Activated CD4-positive, alpha-beta T cell treated with anti-CD3 and anti-CD28 coated beads for 24 hours (primary cell): Measurements from ENCODE around the gene DPF1.
A peak's percentile ranks its signal among the peaks of the same experiment; 100 is the strongest.
"Not testable (repeated sequence)": the region's sequence is repeated elsewhere in the genome, so short reads cannot be mapped to it uniquely, and the experiment has no call there.

ENCODE experiments used
- DNase-seq, 2 donors: peaks; one replicate each; pipeline ENCODE4 v3.0.0-alpha.2; 2020; ENCODE audit warnings: low read depth in 2 of 2

The DPF1 gene

GRCh38 chr19:38224014-38224862, at the start of gene DPF1:
Gene DPF1, minus strand, starts transcription at chr19:38224222. Its CDS starts 80 bp downstream, at chr19:38224142.
- DNase-seq: peak; percentile 26 to 48

GRCh38 chr19:38273499-38273898, 49.5 kb upstream of the DPF1 start:
- DNase-seq: no peak

DNA sequence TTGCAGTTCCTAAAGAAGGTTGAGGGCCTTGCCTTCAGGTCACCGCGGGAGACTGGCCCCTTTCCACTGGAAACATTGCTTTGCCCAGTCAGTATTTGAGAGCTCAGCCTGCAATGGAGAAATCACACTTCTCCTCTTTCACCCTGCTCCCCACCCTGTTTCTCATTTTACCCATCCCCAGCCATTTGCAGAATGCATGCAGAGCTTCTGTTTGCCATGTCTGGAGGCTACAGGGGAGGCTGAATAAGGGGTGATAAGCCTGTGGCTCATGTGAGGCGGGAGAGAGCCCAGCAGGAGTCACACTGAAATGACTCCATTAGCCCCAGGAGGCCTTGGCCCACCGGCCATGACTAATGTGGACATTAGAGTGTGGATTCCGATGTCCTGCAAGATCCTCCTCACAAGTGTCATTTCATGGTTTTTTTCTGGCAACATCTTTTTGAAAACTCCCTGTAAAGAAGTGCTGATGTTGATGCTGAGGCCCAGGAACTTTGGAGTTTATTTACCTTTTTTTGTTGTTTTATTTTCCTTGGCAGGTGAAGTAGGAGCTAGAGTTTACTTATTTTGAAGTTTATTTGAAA, 46.7 kb upstream of the DPF1 start:
- DNase-seq: no peak

DNA sequence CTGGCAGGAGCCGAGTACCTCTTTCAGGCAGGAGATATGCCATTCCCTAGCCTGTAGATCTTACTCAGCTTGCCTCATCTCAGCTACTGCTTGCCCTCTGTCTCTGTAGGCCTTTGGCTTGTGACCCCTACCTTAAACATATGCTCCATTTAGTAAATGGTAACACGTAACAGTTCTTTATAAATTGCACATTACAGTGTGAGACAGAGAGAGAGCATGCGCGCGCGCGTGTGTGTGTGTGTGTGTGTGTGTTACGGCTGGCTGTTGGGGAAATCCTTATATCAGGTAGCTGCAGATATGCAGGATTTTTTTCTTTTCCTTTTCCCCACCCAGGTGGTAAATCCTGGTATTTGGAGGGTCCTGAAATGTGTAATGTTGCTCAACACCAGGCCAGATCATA, 44.5 kb upstream of the DPF1 start:
- no peak for DNase-seq

GRCh38 chr19:38267761-38268483, 43.9 kb upstream of the DPF1 start:
- no peak for DNase-seq

DNA sequence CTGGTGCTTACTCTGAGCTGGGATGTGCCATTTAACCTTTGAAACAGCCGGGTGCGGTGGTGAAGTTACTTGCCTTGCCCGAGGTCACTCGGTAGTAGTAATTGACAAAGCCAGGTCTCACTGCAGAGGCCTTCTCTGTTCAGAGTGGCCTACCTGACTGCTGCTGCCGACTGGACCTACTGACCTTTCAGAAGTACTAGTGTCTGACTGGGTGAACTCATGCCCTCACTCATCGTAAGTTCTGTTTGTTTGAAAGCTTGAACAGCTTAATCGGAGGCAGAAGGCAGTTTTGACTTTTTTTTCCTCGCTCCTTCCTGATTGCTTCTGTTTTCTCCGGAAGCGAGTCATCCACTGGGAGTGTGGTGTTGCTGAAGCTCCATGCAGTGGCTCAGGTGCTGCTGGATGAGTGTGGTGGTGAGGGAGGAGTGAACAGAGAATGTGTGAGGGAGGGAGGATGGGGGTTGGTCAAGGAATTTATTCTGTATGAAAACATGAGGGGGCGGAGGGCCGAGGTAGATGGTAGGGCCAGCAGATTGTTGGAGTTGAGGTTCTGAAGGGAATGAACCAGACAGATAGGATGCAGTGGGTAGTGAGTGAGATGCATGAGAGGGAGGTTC, 43.1 kb upstream of the DPF1 start:
- DNase-seq: no peak

DNA sequence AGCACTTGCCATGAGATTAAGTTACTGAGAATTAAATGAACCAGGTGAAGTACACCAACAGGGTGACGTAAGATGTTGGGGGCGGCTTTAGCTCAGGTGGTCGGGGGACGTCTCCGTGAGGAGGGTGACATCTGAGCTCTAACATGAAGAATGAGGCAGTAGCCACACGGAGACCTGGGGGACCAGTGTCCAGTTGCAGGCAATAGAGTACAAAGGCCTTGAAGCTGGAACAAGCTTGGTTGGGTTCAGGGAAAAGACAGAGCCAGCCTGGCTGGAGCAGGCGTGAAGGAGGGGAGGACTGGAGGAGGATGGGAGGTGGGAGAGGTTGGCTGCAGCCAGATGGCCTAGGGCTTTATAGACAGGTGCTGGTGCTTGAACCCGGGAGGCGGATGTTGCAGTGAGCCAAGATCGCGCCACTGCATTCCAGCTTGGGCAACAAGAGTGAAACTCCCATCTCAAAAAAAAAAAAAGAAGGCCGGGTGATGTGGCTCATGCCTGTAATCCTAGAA, 42.0 kb upstream of the DPF1 start:
- no peak for DNase-seq

DNA sequence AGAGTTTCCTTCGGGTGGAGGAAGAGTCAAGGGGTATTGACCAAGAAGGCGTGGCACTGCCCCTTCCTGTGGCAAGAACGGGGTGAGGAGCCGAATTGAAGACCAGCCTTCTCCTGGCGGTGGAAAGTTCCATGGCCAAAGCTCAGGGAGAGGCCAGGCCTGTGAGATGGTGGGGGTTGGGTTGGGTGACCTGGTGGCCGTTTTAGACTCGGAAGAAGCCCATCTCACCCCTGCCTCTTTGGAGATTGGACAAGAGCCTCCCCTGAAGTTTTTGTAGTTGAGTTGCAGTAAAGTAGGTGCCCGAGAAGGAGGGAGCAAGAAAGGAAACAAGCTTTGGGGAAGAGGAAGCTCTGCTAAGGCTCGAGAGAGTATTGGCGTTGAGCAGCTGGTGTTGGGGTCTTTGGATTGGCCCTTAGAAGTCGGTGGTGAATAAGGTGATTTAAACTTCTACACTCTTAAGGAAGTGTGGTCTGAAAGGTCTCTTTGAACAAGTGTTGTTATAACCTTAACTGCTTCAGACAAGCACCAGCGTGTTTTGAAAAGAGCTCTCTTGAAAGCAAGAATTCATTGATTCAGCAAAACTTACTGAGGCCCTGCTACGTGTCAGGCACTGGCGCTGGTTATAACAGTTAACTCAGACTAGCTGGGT, 41.3 kb upstream of the DPF1 start:
- no peak for DNase-seq

DNA sequence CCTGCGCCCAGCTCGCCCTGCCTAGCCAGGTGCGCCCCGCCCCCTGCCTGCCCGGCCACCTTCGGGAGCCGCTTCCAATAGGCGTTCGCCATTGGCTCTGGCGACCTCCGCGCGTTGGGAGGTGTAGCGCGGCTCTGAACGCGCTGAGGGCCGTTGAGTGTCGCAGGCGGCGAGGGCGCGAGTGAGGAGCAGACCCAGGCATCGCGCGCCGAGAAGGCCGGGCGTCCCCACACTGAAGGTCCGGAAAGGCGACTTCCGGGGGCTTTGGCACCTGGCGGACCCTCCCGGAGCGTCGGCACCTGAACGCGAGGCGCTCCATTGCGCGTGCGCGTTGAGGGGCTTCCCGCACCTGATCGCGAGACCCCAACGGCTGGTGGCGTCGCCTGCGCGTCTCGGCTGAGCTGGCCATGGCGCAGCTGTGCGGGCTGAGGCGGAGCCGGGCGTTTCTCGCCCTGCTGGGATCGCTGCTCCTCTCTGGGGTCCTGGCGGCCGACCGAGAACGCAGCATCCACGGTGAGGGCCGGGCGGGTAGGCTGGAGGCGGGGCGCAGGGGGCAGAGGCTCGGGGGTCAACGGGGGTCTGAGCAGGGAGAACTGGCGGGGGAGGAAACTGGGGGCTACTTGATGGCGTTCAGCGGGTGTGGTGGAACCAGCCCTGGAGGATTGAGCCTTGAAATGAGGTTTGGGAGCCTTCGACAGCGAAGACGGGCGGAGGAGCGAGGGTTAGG, 40.6 kb upstream of the DPF1 start, which contains the start of gene SPINT2:
SPINT2 (plus strand) TSS at position 88 of the 727 bp plus-strand sequence; CDS start at position 408, 320 bp downstream.
- no peak for DNase-seq

GRCh38 chr19:38263689-38264485, 39.9 kb upstream of the DPF1 start:
- peak; percentile 45 to 65 for DNase-seq

DNA sequence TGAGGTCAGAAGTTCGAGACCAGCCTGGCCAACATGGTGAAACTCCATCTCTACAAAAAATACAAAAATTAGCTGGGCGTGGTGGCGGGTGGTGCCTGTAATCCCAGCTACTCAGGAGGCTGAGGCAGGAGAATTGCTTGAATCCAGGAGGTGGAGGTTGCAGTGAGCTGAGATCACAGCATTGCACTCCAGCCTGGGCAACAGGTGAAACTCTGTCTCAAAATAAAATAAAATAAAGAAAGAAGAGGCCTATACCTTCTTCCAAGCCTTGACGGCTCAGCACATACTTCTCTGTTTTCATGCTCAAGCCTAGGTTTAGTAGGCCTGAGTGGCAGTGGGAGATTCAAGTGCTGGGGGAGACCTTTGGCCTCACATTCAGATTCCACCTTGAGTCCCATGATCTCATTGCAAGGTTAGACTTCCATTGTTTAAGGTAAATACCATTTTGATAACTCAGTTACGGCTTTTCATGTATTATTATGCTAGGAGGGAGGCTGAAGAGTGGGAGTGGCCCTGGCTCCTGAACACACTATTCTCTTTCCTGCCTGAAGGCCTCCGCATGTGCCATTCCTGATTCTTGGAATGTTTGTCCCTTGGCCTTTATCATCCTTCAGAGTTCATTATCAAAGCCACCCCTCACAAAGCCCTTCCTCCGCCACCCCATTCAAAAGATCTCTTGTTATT, 38.7 kb upstream of the DPF1 start:
- no peak for DNase-seq

- DNase-seq: not testable (repeated sequence)
Measured at GRCh38 chr19:38261942-38262341, 37.9 kb upstream of the DPF1 start.

DNA sequence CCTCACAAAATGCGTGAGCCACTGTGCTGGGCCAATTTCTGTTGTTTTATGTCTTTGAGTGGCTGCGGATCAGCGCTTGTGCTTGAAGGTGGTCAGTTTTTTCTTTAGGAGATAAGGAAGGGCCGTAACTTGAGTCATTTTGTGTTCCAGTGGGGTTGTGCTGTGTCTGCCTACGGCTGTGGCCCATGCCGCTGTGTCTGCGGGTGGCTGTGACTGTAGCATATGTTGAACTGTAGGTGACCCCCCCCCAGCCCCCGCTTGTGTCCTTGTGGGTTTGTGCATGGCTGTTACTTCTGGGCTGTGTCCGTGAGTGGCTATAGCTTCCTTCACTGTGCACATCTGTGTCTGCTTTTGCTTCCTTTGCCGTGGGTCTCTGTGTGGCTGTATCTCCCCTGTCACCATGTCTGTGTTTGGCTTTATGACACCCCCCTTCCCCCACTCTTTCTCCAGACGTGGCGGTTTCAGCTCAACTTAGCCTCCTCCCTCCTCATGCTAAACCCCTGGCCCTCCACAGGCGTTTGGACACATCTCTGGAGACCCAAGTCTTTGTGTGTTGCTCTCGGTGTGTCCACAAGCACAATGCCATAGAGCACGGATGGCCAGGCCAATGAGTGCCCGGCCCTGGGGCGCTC, 31.5 kb upstream of the DPF1 start:
- DNase-seq: no peak

GRCh38 chr19:38253788-38254187, 29.8 kb upstream of the DPF1 start:
- no peak for DNase-seq

DNA sequence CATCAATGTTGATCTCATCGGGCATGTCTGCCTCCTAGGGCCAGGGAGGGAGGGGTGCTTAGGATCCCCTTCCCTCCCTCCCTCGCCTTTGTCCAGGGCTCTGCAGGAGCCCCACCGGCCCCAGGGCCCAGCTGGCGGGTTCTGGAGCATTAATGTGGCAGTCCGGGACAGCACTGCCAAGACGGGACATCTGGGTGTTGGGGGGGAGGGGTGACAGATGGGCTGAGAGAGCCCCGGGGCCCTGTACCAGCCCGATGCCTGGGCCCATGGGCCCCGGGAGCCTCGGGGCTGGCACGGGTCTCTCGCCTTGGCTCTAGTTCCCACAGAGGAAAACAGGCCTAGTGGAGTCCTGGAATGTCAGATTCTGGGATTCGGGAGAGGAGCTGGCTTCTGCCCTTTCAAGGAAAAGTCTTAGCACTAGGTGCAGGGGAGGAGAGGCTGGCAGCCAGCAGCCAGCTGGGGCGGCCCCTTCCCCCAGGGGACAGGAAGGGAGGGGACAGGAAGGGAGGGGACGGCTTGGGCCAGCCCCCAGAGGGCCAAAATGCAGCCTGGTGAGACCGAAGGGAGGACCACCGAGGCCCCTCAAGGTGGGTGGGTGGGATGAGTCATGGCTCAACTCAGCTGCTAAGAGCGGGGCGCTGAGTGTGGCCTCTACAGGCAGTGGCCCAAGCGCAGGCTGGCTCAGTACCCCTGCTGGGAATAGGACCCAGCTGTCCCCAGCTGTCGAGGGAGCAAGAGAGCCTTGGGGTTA, 29.1 kb upstream of the DPF1 start:
- DNase-seq: no peak

GRCh38 chr19:38252385-38252784, 28.4 kb upstream of the DPF1 start:
- no peak for DNase-seq

DNA sequence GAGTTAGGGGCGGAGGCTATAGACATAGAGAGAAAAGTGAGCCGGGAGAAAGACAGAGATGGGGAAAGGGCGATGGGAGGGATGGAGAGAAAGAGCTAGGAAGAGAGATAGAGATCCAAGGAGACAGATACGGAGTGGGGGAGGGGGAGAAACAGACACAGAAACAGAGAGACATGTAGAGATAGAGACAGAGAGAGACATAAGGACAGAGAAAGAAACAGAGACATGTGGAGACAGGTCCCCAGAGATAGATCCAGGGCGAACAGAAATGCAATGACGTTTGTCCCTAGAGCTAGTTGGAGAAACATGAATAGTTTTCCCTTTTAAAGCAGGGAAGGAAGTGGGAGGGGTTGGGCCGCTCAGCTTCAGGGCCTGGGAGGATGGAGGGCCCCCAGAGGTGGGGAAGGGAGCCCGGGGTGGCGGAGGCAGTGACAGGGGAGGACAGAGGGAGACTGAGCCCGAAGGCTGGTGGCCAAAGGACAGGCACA, 27.6 kb upstream of the DPF1 start:
- DNase-seq: no peak
